Forelimb muscle (tissue), 1 donor: Measurements from ENCODE around the gene WDR89. TPM values are rescaled to one million over a fixed set of nuclear protein-coding genes. Genes with fewer than 3 reads are reported as not detected.
"Not testable (repeated sequence)": the region's sequence is repeated elsewhere in the genome, so short reads cannot be mapped to it uniquely, and the experiment has no call there.

Experiments used
- DNase-seq: peaks from one replicate; pipeline ENCODE4 v3.0.0-alpha.2; 2013; ENCODE audit warnings: low read depth
- polyA plus RNA-seq: library from polyadenylated mRNA; unstranded; fragments of 120-200 nt; gene quantifications from one replicate; pipeline ENCODE4 v1.2.1, GENCODE V29; 2013; ENCODE audit not compliant: insufficient read length

Gene WDR89
- polyA plus RNA-seq, 1 donor: 12.0 TPM

GRCh38 chr14:63596998-63597658 is 44.5 kb downstream of the WDR89 start:
- no peak for DNase-seq

GRCh38 chr14:63594455-63595372 is 47.0 kb downstream of the WDR89 start:
- no peak for DNase-seq

- not testable (repeated sequence) for DNase-seq
These were observed 58.6 kb downstream of the WDR89 start for GRCh38 chr14:63583046-63583445.

GRCh38 chr14:63581491-63581890 is 60.2 kb downstream of the WDR89 start:
- no peak for DNase-seq

GRCh38 chr14:63578300-63578699 is 63.4 kb downstream of the WDR89 start:
- no peak for DNase-seq

- no peak for DNase-seq
These were observed 68.1 kb downstream of the WDR89 start for GRCh38 chr14:63573581-63573980.

- no peak for DNase-seq
These were observed 76.2 kb downstream of the WDR89 start for GRCh38 chr14:63565448-63565847.

- DNase-seq: no peak
These were observed 77.4 kb downstream of the WDR89 start for GRCh38 chr14:63564318-63564717.

- no peak for DNase-seq
These were observed 78.2 kb downstream of the WDR89 start for GRCh38 chr14:63563370-63564026.

GRCh38 chr14:63562405-63562804 is 79.3 kb downstream of the WDR89 start:
- DNase-seq: no peak

GRCh38 chr14:63555572-63555971 is 86.1 kb downstream of the WDR89 start:
- no peak for DNase-seq

GRCh38 chr14:63551332-63551731 is 90.3 kb downstream of the WDR89 start:
- no peak for DNase-seq

GRCh38 chr14:63547798-63548335 is 93.8 kb downstream of the WDR89 start:
- DNase-seq: no peak

Other genes with a start within 250 kb of the WDR89 start
- 20.9 TPM for gene PPP2R5E, start 98.5 kb downstream of the WDR89 start, polyA plus RNA-seq
- 8.4 TPM for gene SGPP1, start 86.2 kb upstream of the WDR89 start, polyA plus RNA-seq
- 53.5 TPM for gene SYNE2, start 211.1 kb upstream of the WDR89 start, polyA plus RNA-seq